ENCODE measurements around the gene TSPAN6.

- TF ChIP-seq ARNTL (CRISPR knock-in tag; IDR thresholded peaks at IDR 0.05; ENCODE audit: borderline replicate concordance, low read depth) = no peak
- TF ChIP-seq, protein P1, sequence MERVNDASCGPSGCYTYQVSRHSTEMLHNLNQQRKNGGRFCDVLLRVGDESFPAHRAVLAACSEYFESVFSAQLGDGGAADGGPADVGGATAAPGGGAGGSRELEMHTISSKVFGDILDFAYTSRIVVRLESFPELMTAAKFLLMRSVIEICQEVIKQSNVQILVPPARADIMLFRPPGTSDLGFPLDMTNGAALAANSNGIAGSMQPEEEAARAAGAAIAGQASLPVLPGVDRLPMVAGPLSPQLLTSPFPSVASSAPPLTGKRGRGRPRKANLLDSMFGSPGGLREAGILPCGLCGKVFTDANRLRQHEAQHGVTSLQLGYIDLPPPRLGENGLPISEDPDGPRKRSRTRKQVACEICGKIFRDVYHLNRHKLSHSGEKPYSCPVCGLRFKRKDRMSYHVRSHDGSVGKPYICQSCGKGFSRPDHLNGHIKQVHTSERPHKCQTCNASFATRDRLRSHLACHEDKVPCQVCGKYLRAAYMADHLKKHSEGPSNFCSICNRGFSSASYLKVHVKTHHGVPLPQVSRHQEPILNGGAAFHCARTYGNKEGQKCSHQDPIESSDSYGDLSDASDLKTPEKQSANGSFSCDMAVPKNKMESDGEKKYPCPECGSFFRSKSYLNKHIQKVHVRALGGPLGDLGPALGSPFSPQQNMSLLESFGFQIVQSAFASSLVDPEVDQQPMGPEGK (CRISPR knock-in tag; IDR thresholded peaks at IDR 0.05; ENCODE audit: borderline replicate concordance) = no peak
- no peak for TF ChIP-seq TSHZ2 (CRISPR knock-in tag; IDR thresholded peaks at IDR 0.05)
- no peak for TF ChIP-seq TCF4 (CRISPR knock-in tag; IDR thresholded peaks at IDR 0.05; ENCODE audit: borderline replicate concordance)
- TF ChIP-seq ESRRG (CRISPR knock-in tag; IDR thresholded peaks at IDR 0.05) = no peak
- TF ChIP-seq CREB5 (CRISPR knock-in tag; IDR thresholded peaks at IDR 0.05; ENCODE audit: low read depth) = no peak
- TF ChIP-seq, protein P2, sequence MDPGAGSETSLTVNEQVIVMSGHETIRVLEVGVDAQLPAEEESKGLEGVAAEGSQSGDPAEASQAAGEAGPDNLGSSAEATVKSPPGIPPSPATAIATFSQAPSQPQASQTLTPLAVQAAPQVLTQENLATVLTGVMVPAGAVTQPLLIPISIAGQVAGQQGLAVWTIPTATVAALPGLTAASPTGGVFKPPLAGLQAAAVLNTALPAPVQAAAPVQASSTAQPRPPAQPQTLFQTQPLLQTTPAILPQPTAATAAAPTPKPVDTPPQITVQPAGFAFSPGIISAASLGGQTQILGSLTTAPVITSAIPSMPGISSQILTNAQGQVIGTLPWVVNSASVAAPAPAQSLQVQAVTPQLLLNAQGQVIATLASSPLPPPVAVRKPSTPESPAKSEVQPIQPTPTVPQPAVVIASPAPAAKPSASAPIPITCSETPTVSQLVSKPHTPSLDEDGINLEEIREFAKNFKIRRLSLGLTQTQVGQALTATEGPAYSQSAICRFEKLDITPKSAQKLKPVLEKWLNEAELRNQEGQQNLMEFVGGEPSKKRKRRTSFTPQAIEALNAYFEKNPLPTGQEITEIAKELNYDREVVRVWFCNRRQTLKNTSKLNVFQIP (CRISPR knock-in tag; IDR thresholded peaks at IDR 0.05; ENCODE audit: borderline replicate concordance, low read depth) = no peak
- TF ChIP-seq ZFP3 (CRISPR knock-in tag; IDR thresholded peaks at IDR 0.05) = no peak
- TF ChIP-seq GLIS3 (CRISPR knock-in tag; IDR thresholded peaks at IDR 0.05) = no peak
- no peak for TF ChIP-seq ZNF565 (CRISPR knock-in tag; conservative IDR thresholded peaks at IDR 0.05; ENCODE audit: low read depth)
- TF ChIP-seq ISL1 (CRISPR knock-in tag; IDR thresholded peaks at IDR 0.05) = no peak
Observed at GRCh38 chrX:100635040-100635439, 1.6 kb downstream of the TSPAN6 start.

Measured in SK-N-SH treated with all-trans-retinoic acid at 6 μM for 48 hours (cell line).